ENCODE results near the gene SLC38A10. TPM values are rescaled to one million over a fixed set of nuclear protein-coding genes. Genes with fewer than 3 reads are reported as not detected.

The SLC38A10 gene
- total and polyA plus RNA-seq, 2 of the 4 experiments (the other 2 are of a cell fraction): 12.7 to 46.7 TPM

- Histone ChIP-seq H3K4me1 (ENCODE audit: control insufficient read depth, insufficient read depth, low read length) (peaks cover 12% of the 10 kb centered on the region), H4K91ac (ENCODE audit: insufficient read depth, low read depth, low read length) (no peak overlapping the region), H2AK9ac (replicated peaks; ENCODE audit: low read depth, low read length, poor library complexity) (no peak overlapping the region), H3K9ac (ENCODE audit: low read depth, low read length) (no peak overlapping the region), H3K56ac (ENCODE audit: extremely low read depth, insufficient read depth, low read length) (no peak overlapping the region), H3K4me2 (ENCODE audit: low read depth, low read length) (no peak overlapping the region), H4K5ac (ENCODE audit: low read depth, low read length) (no peak overlapping the region), H3K23ac (ENCODE audit: low read depth, low read length) (no peak overlapping the region), H3K79me1 (ENCODE audit: low read depth in 1 of 2, low read length in 2 of 2) (peaks cover 9 to 15% of the 10 kb centered on the region in 2 experiments; a peak in 3 of 4 replicates), H2BK5ac (ENCODE audit: low read depth, low read length, poor library complexity, severe bottlenecking) (no peak overlapping the region), H2BK15ac (ENCODE audit: low read depth, low read length) (no peak overlapping the region), H2BK120ac (ENCODE audit: low read depth, low read length) (no peak overlapping the region), H2AK5ac (ENCODE audit: low read depth, low read length) (no peak overlapping the region), H3K9me3 (ENCODE audit: control insufficient read depth, insufficient read depth, low read length) (no peaks in the 10 kb centered on the region), H2AFZ (replicated peaks; ENCODE audit: low read length, poor library complexity) (no peak overlapping the region), H3K4ac (ENCODE audit: low read depth, low read length) (no peak overlapping the region), H3K27ac (ENCODE audit: insufficient read depth, low read length) (no peak overlapping the region), H3K27me3 (ENCODE audit: control insufficient read depth, insufficient read depth, low read length) (no peaks in the 10 kb centered on the region), H3K9me1 (ENCODE audit: insufficient read depth, low read length) (peaks cover 7% of the 10 kb centered on the region), H2BK20ac (ENCODE audit: low read depth, low read length) (no peak overlapping the region), H3K4me3 (ENCODE audit: insufficient read depth, low read depth, low read length) (no peak overlapping the region), H3K36me3 (ENCODE audit: control insufficient read depth, insufficient read depth, low read length) (peaks cover 43% of the 10 kb centered on the region), H3K14ac (replicated peaks; ENCODE audit: low read depth, low read length) (no peak overlapping the region), H3K18ac (ENCODE audit: low read depth, low read length) (no peak overlapping the region), H4K20me1 (ENCODE audit: insufficient read depth, low read length) (peaks cover 18% of the 10 kb centered on the region), H4K8ac (ENCODE audit: low read depth in 2 of 2, low read length in 2 of 2) (no peak overlapping the region)
- ATAC-seq (ENCODE audit: low read depth) (no peak), DNase-seq (no peak)
- no peak for TF ChIP-seq NFE2L2 (IDR thresholded peaks at IDR 0.05; ENCODE audit: low read depth, low read length)
- no peak for TF ChIP-seq CTCF (conservative IDR thresholded peaks at IDR 0.05; ENCODE audit: low read depth, low read length)
- no peak for TF ChIP-seq POLR2A (IDR thresholded peaks at IDR 0.05; ENCODE audit: low read depth, low read length)
- no peak for TF ChIP-seq RCOR1 (IDR thresholded peaks at IDR 0.05; ENCODE audit: insufficient replicate concordance, low read length)
- no peak for TF ChIP-seq FOS (IDR thresholded peaks at IDR 0.05; ENCODE audit: low read depth, low read length)
- no peak for TF ChIP-seq RFX5 (IDR thresholded peaks at IDR 0.05; ENCODE audit: low read depth, low read length)
- no peak for TF ChIP-seq BHLHE40 (IDR thresholded peaks at IDR 0.05; ENCODE audit: low read depth, low read length)
- no peak for TF ChIP-seq USF2 (IDR thresholded peaks at IDR 0.05; ENCODE audit: low read depth, low read length)
- no peak for TF ChIP-seq ELK1 (IDR thresholded peaks at IDR 0.05; ENCODE audit: borderline replicate concordance, low read depth, low read length)
- TF ChIP-seq RAD21 (IDR thresholded peaks at IDR 0.05; ENCODE audit: low read length): no peak
- no peak for TF ChIP-seq MAFK (IDR thresholded peaks at IDR 0.05; ENCODE audit: low read depth, low read length)
- no peak for TF ChIP-seq CEBPB (IDR thresholded peaks at IDR 0.05; ENCODE audit: low read depth, low read length)
- TF ChIP-seq MXI1 (IDR thresholded peaks at IDR 0.05; ENCODE audit: borderline replicate concordance, low read depth, low read length): no peak
- no peak for TF ChIP-seq SMC3 (IDR thresholded peaks at IDR 0.05; ENCODE audit: low read depth, low read length)
- no peak for TF ChIP-seq MAZ (IDR thresholded peaks at IDR 0.05; ENCODE audit: borderline replicate concordance, low read depth, low read length)
- no peak for TF ChIP-seq CHD1 (IDR thresholded peaks at IDR 0.05; ENCODE audit: low read depth, low read length)
- dilution Hi-C loops (cut with HindIII; ENCODE audit: low sequenced_read_pairs, unreplicated experiment): no loop called here
- intact Hi-C loops (cut with micrococcal nuclease): no loop called here
- POLR2A ChIA-PET (ENCODE audit: unreplicated experiment): interaction anchor here (0.5 kb wide), 1 partner anchor 139 kb away, joined by 5 read pairs; no protein-coding TSS in a partner anchor
- 70% methylated on average over 18 of the region's 20 CpGs; no CpG with 5 or more reads in 1 of the 2 experiments for WGBS, 2 experiments (ENCODE audit: extremely low coverage in 2 of 2, insufficient read length in 1 of 2)
- in situ Hi-C loops (cut with MboI; ENCODE audit: low sequenced_read_pairs): loop anchor here (5.0 kb wide), 1 partner anchor 224 kb away; no protein-coding TSS in a partner anchor
- CTCF ChIA-PET: interaction anchor here (0.9 kb wide), 1 partner anchor 9 kb away, joined by 3 read pairs; no protein-coding TSS in a partner anchor
- no TSS peak for BruUV-seq (replicated peaks)
These were observed 36.8 kb downstream of the SLC38A10 start for GRCh38 chr17:81258292-81258691.

All from IMR-90 (cell line).